Kidney epithelial cell (primary cell): ENCODE data around the gene HDAC9. TPM values are rescaled to one million over a fixed set of nuclear protein-coding genes. Genes with fewer than 3 reads are reported as not detected.

Source experiments
- DNase-seq: peaks from one replicate; pipeline ENCODE4 v3.0.0-alpha.2; 2010; ENCODE audit warnings: low read depth
- H3K27me3 ChIP-seq: 2 replicates; pipeline ENCODE4 v1.6.0; 2011; ENCODE audit warnings: low read length; ENCODE audit not compliant: control insufficient read depth, insufficient read depth
- H3K36me3 ChIP-seq: 2 replicates; pipeline ENCODE4 v1.5.1; 2011; ENCODE audit warnings: low read length; ENCODE audit not compliant: control insufficient read depth, insufficient read depth
- H3K4me3 ChIP-seq: 2 replicates; pipeline ENCODE4 v1.5.1; 2011; ENCODE audit warnings: low read depth, mild to moderate bottlenecking, control low read depth, low read length
- total RNA-seq: library from RNA; depleted of rRNA; stranded (reverse); fragments of >200 nt; gene quantifications from 2 replicates; pipeline ENCODE4 v1.2.3, GENCODE V29; 2015
- TF ChIP-seq, protein P1 (sequence below): IDR thresholded peaks from 2 replicates; pipeline ENCODE4 v1.5.1; 2011; ENCODE audit warnings: mild to moderate bottlenecking, moderate library complexity, low read length, control low read depth, inconsistent platforms; ENCODE audit not compliant: insufficient read depth, poor library complexity, severe bottlenecking

The HDAC9 gene
- total RNA-seq, 1 donor from 2014 or later: 84.5 TPM

DNA sequence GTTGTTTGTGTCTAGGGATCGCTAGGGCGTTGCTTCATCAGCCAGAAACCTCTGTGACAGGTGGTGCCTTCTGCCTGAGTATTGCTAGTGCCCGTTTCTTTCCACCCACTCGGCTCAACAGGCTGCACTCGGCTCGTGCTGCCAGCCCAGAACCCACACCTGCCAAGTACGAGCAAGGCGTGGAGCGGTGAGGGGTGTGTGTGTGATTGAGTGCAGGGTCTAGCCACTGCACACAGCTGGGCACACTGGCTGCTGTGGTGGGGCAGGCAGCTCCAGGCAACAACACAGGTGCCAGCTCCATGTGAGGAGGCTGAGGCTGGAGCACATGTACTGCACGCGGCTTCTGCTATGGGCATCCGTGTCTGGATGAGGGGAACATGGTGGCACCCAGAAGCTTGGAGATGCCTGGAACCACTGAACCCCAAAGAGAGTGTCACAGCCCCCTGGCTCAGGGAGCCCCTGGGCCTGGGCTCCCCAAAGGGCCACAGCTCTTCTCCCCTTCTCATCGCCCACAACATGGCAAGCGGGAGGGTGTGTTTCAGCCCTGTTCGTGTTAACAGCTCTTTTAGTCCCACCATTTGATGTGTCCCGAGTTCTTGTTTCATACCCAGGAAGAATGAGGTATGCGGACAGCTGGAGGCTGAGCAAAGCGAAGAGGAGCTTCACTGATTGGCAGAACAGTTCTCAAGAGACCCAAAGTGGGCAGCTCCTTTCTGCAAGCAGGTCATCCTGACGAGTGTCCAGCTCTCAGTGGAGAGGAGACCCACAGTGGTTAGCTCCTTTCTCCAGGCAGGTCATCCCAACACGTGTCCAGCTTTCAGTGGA lies 78.1 kb downstream of the HDAC9 start:
- Histone ChIP-seq H3K27me3 (no peaks in the 10 kb centered on the region), H3K36me3 (peaks cover 3% of the 10 kb centered on the region), H3K4me3 (no peak overlapping the region)
- TF ChIP-seq, protein P1, sequence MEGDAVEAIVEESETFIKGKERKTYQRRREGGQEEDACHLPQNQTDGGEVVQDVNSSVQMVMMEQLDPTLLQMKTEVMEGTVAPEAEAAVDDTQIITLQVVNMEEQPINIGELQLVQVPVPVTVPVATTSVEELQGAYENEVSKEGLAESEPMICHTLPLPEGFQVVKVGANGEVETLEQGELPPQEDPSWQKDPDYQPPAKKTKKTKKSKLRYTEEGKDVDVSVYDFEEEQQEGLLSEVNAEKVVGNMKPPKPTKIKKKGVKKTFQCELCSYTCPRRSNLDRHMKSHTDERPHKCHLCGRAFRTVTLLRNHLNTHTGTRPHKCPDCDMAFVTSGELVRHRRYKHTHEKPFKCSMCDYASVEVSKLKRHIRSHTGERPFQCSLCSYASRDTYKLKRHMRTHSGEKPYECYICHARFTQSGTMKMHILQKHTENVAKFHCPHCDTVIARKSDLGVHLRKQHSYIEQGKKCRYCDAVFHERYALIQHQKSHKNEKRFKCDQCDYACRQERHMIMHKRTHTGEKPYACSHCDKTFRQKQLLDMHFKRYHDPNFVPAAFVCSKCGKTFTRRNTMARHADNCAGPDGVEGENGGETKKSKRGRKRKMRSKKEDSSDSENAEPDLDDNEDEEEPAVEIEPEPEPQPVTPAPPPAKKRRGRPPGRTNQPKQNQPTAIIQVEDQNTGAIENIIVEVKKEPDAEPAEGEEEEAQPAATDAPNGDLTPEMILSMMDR: no peak
- no peak for DNase-seq

DNA sequence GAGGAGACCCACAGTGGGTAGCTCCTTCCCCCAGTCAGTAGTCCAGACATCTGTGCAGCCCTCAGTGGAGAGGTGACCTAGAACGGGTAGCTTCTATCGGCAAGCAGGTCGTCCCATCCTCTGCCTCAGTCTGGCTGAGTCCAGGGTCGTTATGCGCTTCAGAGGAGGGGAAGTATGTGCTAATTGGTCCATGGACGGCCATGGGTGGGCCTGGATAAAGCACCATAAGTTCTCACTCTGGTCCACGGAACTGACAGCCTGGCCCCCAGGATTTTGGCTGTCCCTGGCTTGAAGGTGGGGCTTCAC lies 78.6 kb downstream of the HDAC9 start:
- TF ChIP-seq, protein P1: no peak
- Histone ChIP-seq H3K27me3 (no peaks in the 10 kb centered on the region), H3K36me3 (peaks cover 3% of the 10 kb centered on the region), H3K4me3 (no peak overlapping the region)
- DNase-seq: no peak

DNA sequence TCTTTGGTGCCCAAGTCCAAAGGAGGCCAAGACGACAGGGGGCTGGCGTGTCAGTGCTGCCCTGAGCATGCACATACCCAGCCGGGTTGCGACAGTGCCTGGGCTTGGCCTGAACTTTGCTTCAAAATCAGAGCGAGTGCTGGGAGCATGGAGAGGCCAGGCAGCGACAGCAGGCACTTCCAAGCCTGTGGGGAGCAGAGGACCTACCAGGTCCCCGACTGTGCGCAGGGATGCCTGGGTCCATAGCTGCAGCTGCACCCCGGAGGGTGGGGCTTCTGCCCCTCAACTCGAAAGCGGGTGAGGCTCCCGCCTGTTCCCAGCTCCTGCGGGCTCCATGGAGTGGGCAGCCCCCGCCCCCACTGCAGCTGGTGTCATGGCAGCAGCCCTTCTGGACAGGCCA lies 79.1 kb downstream of the HDAC9 start:
- TF ChIP-seq, protein P1: no peak

DNA sequence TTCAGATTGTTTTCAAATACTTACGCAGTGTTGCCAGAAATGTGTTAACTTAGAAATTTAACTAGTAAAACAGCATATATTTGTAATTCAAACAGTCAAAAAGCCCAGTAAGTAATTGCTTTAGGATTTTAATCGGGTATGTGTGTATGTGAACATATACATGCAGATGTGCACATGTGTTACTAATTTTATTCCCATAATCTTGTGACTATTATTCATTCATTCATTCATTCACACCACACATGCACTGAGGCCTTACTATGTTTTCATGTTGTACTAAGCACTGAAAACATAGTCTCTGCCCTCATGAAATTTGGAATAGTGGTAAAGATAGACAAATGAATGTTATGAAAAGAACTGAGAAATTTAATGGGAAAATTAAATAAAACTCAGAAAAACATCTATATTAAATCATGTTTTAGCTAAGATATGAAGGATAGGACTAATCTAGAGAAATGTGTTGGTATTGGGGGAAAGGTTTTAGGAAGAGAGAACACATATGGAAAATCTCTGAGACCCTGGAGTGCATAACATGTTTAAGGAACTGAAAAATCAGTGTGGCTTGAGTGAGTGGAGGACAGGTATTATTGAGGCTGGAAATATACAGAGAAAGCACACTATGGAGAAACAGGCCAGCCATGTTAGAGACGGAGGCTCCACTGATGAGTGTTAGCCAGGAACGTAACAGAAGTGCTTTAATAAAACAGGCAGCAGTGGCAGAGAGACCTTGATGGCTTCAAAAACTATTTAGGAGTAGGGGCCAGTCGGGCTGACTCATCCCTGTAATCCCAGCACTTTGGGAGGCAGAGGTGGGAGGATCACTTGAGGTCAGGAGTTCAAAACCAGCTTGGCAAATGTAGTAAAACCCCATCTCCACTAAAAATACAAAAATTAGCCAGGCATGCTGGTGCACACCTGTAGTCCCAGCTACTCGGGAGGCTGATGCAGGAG lies 80.3 kb downstream of the HDAC9 start:
- no peak overlapping the region for H3K4me3 ChIP-seq
- H3K27me3 ChIP-seq: no peaks in the 10 kb centered on the region
- DNase-seq: no peak
- TF ChIP-seq, protein P1: no peak
- H3K36me3 ChIP-seq: peaks cover 3% of the 10 kb centered on the region

More for the DNA sequence above, 79.1 kb downstream of the HDAC9 start:
- DNase-seq: no peak
- H3K4me3 ChIP-seq: no peak overlapping the region
- H3K27me3 ChIP-seq: no peaks in the 10 kb centered on the region
- H3K36me3 ChIP-seq: peaks cover 3% of the 10 kb centered on the region

DNA sequence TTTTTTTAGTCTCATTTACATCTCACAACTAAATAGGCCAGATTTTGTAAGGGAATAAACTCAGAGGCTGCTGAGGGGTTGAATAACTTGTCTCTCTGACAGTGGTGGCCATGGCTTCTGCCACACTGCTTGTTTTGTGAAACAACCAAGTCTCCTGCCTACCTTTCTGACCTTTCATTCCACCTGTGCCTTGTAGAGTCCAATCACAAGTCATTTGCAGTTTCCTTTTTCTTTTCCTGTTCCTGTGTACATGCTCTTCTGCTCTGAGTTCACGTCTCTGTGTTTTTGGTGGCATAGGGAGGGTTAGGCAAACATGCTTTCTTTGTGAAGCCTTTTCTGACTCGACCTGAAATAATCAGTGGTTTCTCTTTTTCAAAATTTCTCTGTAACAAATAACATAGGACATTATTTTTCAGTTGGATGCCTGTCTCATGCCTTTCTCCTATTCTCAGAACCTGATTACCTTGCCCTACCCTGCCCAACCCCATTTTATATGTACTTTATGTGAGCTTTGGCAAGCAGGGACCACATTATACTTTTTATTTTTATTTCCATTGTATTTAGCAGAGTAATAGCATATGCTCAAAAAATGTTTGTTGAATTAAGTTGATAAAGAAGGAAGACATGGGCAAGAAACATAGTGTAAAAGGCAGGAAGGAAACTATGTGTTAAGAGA lies 81.7 kb downstream of the HDAC9 start:
- TF ChIP-seq, protein P1: no peak
- peaks cover 3% of the 10 kb centered on the region for H3K36me3 ChIP-seq
- H3K27me3 ChIP-seq: no peaks in the 10 kb centered on the region
- no peak overlapping the region for H3K4me3 ChIP-seq
- DNase-seq: no peak
